Mucosa of descending colon (tissue), 3 donors: ENCODE data around the gene ATG7. TPM values are rescaled to one million over a fixed set of nuclear protein-coding genes. Genes with fewer than 3 reads are reported as not detected.

ENCODE experiments used
- ATAC-seq: fragments of 200-7000 bp; cut with Tn5 transposase; one replicate; pipeline ENCODE4 v1.9.1; 2020; ENCODE audit warnings: mild to moderate bottlenecking, moderate library complexity
- DNase-seq, 3 donors: peaks; one replicate each; pipeline ENCODE4 v3.0.0-alpha.2; 2020
- H3K36me3 ChIP-seq: fragments of 200-600 bp; one replicate; pipeline ENCODE4 v1.8.0; 2021; ENCODE audit warnings: low read depth, mild to moderate bottlenecking
- H3K4me1 ChIP-seq: fragments of 200-600 bp; one replicate; pipeline ENCODE4 v1.8.0; 2021; ENCODE audit warnings: low read depth, mild to moderate bottlenecking
- H3K4me3 ChIP-seq: fragments of 200-600 bp; one replicate; pipeline ENCODE4 v1.8.0; 2021; ENCODE audit warnings: mild to moderate bottlenecking
- H3K9me3 ChIP-seq: fragments of 200-600 bp; one replicate; pipeline ENCODE4 v1.8.0; 2021; ENCODE audit warnings: mild to moderate bottlenecking
- CTCF ChIP-seq: fragments of 200-600 bp; IDR thresholded peaks from one replicate; pipeline ENCODE4 v1.8.0; 2022; ENCODE audit warnings: antibody characterized with exemption, mild to moderate bottlenecking
- intact Hi-C, 2 donors: fragments of 100-400 bp; cut with DNase I in 1 of 2; cut with micrococcal nuclease in 1 of 2; formaldehyde crosslinking; loops; one replicate each; pipeline versions ENCODE4 v1.11.0 to v1.11.1; 2022; cut with DNase I, micrococcal nuclease
- total RNA-seq, 3 donors: library from RNA; stranded (reverse); fragmentation: NEBNext Ultra II Directional in 2 of 3; extraction: Animal tissue kit (Norgen Biotek cat#: 25700) in 2 of 3; gene quantifications; one replicate each; pipeline versions ENCODE4 v1.2.1 to v1.2.4, GENCODE V29; 2021 to 2023
- donor health status: DM: no; HTN: no; CAD: no; lungs with moderate emphysema.
- donor health status: DM: no; HTN: no; CAD: no.
- donor health status: DM: no; HTN: yes; CAD: no.

Gene ATG7
- total RNA-seq, 3 donors from 2014 or later, result 40.4 to 49.6 (median 43.3) TPM

- intact Hi-C loops, result loop anchor here in 1 of 2 donors (10.0 kb wide), 1 partner anchor 167 kb away; the partner anchor contains the start of gene VGLL4
- H3K4me3 ChIP-seq, result no peak overlapping the region
- no peaks in the 10 kb centered on the region for H3K36me3 ChIP-seq
- peaks cover 12% of the 10 kb centered on the region for H3K4me1 ChIP-seq
- no peak for DNase-seq
- no peak for TF ChIP-seq CTCF
- ATAC-seq, result peak; percentile 28
- H3K9me3 ChIP-seq, result no peaks in the 10 kb centered on the region
Observed at GRCh38 chr3:11477407-11477911, 205.3 kb downstream of the ATG7 start.

DNA sequence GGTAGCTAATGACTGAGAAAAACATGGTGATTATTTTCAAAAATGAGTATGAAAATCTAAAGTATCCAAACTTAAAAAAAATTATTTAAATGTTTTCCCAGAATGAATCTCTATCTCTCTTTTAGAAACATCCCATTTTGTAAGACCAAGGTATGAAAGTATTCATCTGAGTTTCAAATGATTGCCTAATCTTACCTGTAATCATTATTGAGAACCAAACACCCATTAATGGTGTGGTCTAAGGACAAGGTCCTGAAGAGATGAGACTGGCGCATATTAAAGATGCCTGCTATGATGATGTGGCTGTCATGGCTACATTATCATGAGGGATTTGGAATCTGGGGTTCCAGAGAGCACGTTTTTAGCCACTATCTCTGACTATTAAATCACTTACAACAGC is 206.0 kb downstream of the ATG7 start:
- intact Hi-C loops, result loop anchor here in 1 of 2 donors (10.0 kb wide), 1 partner anchor 167 kb away; the partner anchor contains the start of gene VGLL4
- no peak for ATAC-seq
- peaks cover 12% of the 10 kb centered on the region for H3K4me1 ChIP-seq
- no peak overlapping the region for H3K4me3 ChIP-seq
- DNase-seq, result no peak
- no peak for TF ChIP-seq CTCF
- no peaks in the 10 kb centered on the region for H3K9me3 ChIP-seq
- no peaks in the 10 kb centered on the region for H3K36me3 ChIP-seq

DNA sequence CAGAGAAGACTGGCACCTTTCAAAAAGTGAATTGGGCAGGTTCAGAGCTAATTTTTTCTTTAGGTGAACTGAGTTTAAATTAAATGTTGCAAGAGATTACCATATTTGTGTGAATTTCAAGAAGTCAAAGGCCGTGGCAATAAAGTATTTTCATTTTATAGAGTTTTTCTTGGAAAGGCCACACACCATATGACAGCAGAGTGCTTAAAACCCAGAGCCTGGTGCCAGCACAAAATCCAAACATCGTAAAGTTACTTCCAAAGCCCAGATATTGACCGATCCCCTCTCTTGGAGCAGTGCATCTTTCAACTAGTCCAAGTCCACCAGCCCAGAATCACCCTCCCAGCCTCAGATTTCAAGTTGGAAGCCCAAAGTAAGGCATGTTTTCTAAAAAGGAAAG is 207.0 kb downstream of the ATG7 start:
- H3K4me1 ChIP-seq, result peaks cover 12% of the 10 kb centered on the region
- H3K9me3 ChIP-seq, result no peaks in the 10 kb centered on the region
- H3K4me3 ChIP-seq, result no peak overlapping the region
- DNase-seq, result no peak
- no peak for TF ChIP-seq CTCF
- intact Hi-C loops, result loop anchor here in 1 of 2 donors (10.0 kb wide), 1 partner anchor 166 kb away; the partner anchor contains the start of gene VGLL4
- no peaks in the 10 kb centered on the region for H3K36me3 ChIP-seq
- ATAC-seq, result peak; percentile 24

- peak; percentile 31 for ATAC-seq
- no peak for TF ChIP-seq CTCF
- peak in 1 of 3 donors; percentile 12 for DNase-seq
- Histone ChIP-seq H3K4me1 (peaks cover 12% of the 10 kb centered on the region), H3K4me3 (no peak overlapping the region), H3K36me3 (no peaks in the 10 kb centered on the region), H3K9me3 (no peaks in the 10 kb centered on the region)
- intact Hi-C loops, result no loop called here
Observed at GRCh38 chr3:11480663-11481298, 208.6 kb downstream of the ATG7 start.

DNA sequence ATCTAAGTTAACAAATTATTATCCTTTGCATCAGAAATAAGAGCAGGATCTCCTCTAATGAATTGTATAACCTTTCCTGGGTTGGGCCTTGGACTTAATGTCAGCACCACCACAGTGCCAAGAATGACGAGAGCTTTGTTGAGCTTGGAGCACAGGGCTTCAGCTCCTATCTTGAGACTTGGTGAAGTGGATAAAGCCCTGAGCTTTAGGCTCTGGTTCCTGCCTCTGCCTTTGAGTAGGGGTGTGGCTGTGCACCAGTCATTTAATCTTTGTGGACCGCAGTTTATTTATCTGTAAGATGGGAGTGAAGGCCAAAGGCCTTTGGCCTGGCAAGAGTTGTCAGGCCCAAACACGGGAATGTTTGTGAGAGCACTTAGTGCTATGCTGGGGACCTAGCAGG is 209.4 kb downstream of the ATG7 start:
- Histone ChIP-seq H3K4me3 (no peak overlapping the region), H3K36me3 (no peaks in the 10 kb centered on the region), H3K9me3 (no peaks in the 10 kb centered on the region), H3K4me1 (peaks cover 9% of the 10 kb centered on the region)
- no peak for TF ChIP-seq CTCF
- ATAC-seq, result peak; percentile 30
- intact Hi-C loops, result no loop called here
- DNase-seq, result peak in 1 of 3 donors; percentile 13
